ENCODE measurements around the gene LPXN. TPM values are rescaled to one million over a fixed set of nuclear protein-coding genes. Genes with fewer than 3 reads are reported as not detected.

The LPXN gene
- 59.1 and 67.3 TPM in 2 replicates for total RNA-seq (2014; rRNA removed; shearing (Covaris generic))

- DNase-seq (ENCODE audit: low read depth): peak; percentile 86
Observed at GRCh38 chr11:58575377-58576020, at the start of gene LPXN. TSS of gene LPXN (minus strand) at chr11:58575856. CDS start at chr11:58575772, 84 bp downstream.

- no peak for DNase-seq (ENCODE audit: low read depth)
Observed at GRCh38 chr11:58625086-58625485, 49.4 kb upstream of the LPXN start.

- no peak for DNase-seq (ENCODE audit: low read depth)
Observed at GRCh38 chr11:58622344-58622743, 46.7 kb upstream of the LPXN start, which contains the start of gene CNTF. TSS of gene CNTF (plus strand) at chr11:58622665. CDS start at chr11:58622753, 88 bp downstream.

- DNase-seq (ENCODE audit: low read depth): no peak
Observed at GRCh38 chr11:58621586-58622262, 46.1 kb upstream of the LPXN start.

- DNase-seq (ENCODE audit: low read depth): no peak
Observed at GRCh38 chr11:58617976-58618557, 42.4 kb upstream of the LPXN start.

GRCh38 chr11:58616594-58616993 lies 40.9 kb upstream of the LPXN start:
- peak; percentile 85 for DNase-seq (ENCODE audit: low read depth)

- no peak for DNase-seq (ENCODE audit: low read depth)
Observed at GRCh38 chr11:58615559-58615958, 39.9 kb upstream of the LPXN start.

GRCh38 chr11:58613228-58613627 lies 37.6 kb upstream of the LPXN start:
- DNase-seq (ENCODE audit: low read depth): no peak

GRCh38 chr11:58609723-58610122 lies 34.1 kb upstream of the LPXN start:
- no peak for DNase-seq (ENCODE audit: low read depth)

GRCh38 chr11:58608331-58608730 lies 32.7 kb upstream of the LPXN start:
- no peak for DNase-seq (ENCODE audit: low read depth)

- no peak for DNase-seq (ENCODE audit: low read depth)
Observed at GRCh38 chr11:58606930-58607714, 31.5 kb upstream of the LPXN start.

GRCh38 chr11:58600510-58600909 lies 24.9 kb upstream of the LPXN start:
- no peak for DNase-seq (ENCODE audit: low read depth)

GRCh38 chr11:58597486-58598144 lies 22.0 kb upstream of the LPXN start:
- no peak for DNase-seq (ENCODE audit: low read depth)

GRCh38 chr11:58596621-58597020 lies 21.0 kb upstream of the LPXN start:
- no peak for DNase-seq (ENCODE audit: low read depth)

GRCh38 chr11:58594826-58595225 lies 19.2 kb upstream of the LPXN start:
- DNase-seq (ENCODE audit: low read depth): no peak

- DNase-seq (ENCODE audit: low read depth): no peak
Observed at GRCh38 chr11:58592760-58593472, 17.3 kb upstream of the LPXN start.

GRCh38 chr11:58591659-58592058 lies 16.0 kb upstream of the LPXN start:
- DNase-seq (ENCODE audit: low read depth): no peak

- no peak for DNase-seq (ENCODE audit: low read depth)
Observed at GRCh38 chr11:58586998-58587397, 11.3 kb upstream of the LPXN start.

GRCh38 chr11:58582437-58582836 lies 6.8 kb upstream of the LPXN start:
- DNase-seq (ENCODE audit: low read depth): no peak

GRCh38 chr11:58580311-58580710 lies 4.7 kb upstream of the LPXN start:
- no peak for DNase-seq (ENCODE audit: low read depth)
